NCI-H2029 (cell line): Measurements from ENCODE around the gene TMEM37.
A peak's percentile ranks its signal among the peaks of the same experiment; 100 is the strongest.

Source experiments
- DNase-seq: peaks from one replicate; lab custom pipeline; 2025; lab: John Stamatoyannopoulos, UW

The TMEM37 gene

GRCh38 chr2:119478188-119478977, 46.7 kb downstream of the TMEM37 start:
- DNase-seq: no peak

- DNase-seq: no peak
These were observed 47.3 kb downstream of the TMEM37 start for GRCh38 chr2:119478978-119479295.

GRCh38 chr2:119480184-119480583, 48.5 kb downstream of the TMEM37 start:
- DNase-seq: no peak

GRCh38 chr2:119480718-119481142, 49.1 kb downstream of the TMEM37 start:
- no peak for DNase-seq

GRCh38 chr2:119481501-119482455, 50.1 kb downstream of the TMEM37 start:
- DNase-seq: peak; percentile 56

- DNase-seq: no peak
These were observed 51.1 kb downstream of the TMEM37 start for GRCh38 chr2:119482481-119483394.

- no peak for DNase-seq
These were observed 51.7 kb downstream of the TMEM37 start for GRCh38 chr2:119483395-119483753.

- no peak for DNase-seq
These were observed 52.5 kb downstream of the TMEM37 start for GRCh38 chr2:119483896-119484718.

GRCh38 chr2:119484834-119485233, 53.2 kb downstream of the TMEM37 start:
- no peak for DNase-seq

- DNase-seq: no peak
These were observed 53.9 kb downstream of the TMEM37 start for GRCh38 chr2:119485336-119486110.

GRCh38 chr2:119486196-119486827, 54.7 kb downstream of the TMEM37 start:
- no peak for DNase-seq

GRCh38 chr2:119486886-119487285, 55.2 kb downstream of the TMEM37 start:
- no peak for DNase-seq

- DNase-seq: no peak
These were observed 56.0 kb downstream of the TMEM37 start for GRCh38 chr2:119487434-119488244.
